HG02642 (cell line): ENCODE results near the gene ISCU.
"Not testable (repeated sequence)": the region's sequence is repeated elsewhere in the genome, so short reads cannot be mapped to it uniquely, and the experiment has no call there.

Experiments
- ATAC-seq: cut with Tn5 transposase; IDR thresholded peaks from one replicate; pipeline ENCODE4 v1.9.1; 2021; ENCODE audit warnings: mild to moderate bottlenecking; ENCODE audit not compliant: unreplicated experiment, poor library complexity

Gene ISCU

GRCh38 chr12:108586306-108586705 lies 23.9 kb downstream of the ISCU start:
- no peak for ATAC-seq

GRCh38 chr12:108587826-108588225 lies 25.4 kb downstream of the ISCU start:
- ATAC-seq: no peak

GRCh38 chr12:108589028-108589839 lies 26.8 kb downstream of the ISCU start:
- no peak for ATAC-seq

- ATAC-seq: no peak
These were observed 27.4 kb downstream of the ISCU start for GRCh38 chr12:108589840-108590229.

GRCh38 chr12:108590463-108590862 lies 28.1 kb downstream of the ISCU start:
- ATAC-seq: not testable (repeated sequence)

GRCh38 chr12:108591267-108591980 lies 29.0 kb downstream of the ISCU start:
- no peak for ATAC-seq

GRCh38 chr12:108592033-108592909 lies 29.9 kb downstream of the ISCU start:
- ATAC-seq: no peak

- no peak for ATAC-seq
These were observed 32.0 kb downstream of the ISCU start for GRCh38 chr12:108594323-108594903.

GRCh38 chr12:108594960-108595710 lies 32.7 kb downstream of the ISCU start:
- ATAC-seq: no peak

GRCh38 chr12:108595711-108596647 lies 33.6 kb downstream of the ISCU start:
- ATAC-seq: no peak

- no peak for ATAC-seq
These were observed 34.6 kb downstream of the ISCU start for GRCh38 chr12:108596854-108597558.

- ATAC-seq: no peak
These were observed 35.4 kb downstream of the ISCU start, which contains the start of gene TMEM119 for GRCh38 chr12:108597559-108598471. Gene TMEM119, minus strand, starts transcription at chr12:108598084. Its CDS starts 5,701 bp downstream, at chr12:108592383.

GRCh38 chr12:108598553-108599250 lies 36.3 kb downstream of the ISCU start:
- no peak for ATAC-seq

- ATAC-seq: no peak
These were observed 37.1 kb downstream of the ISCU start for GRCh38 chr12:108599541-108599940.

- ATAC-seq: no peak
These were observed 37.7 kb downstream of the ISCU start for GRCh38 chr12:108599948-108600701.

GRCh38 chr12:108600702-108601007 lies 38.3 kb downstream of the ISCU start:
- no peak for ATAC-seq
